BJ (cell line): ENCODE measurements around the gene GYPB. TPM values are rescaled to one million over a fixed set of nuclear protein-coding genes. Genes with fewer than 3 reads are reported as not detected.
"Not testable (repeated sequence)": the region's sequence is repeated elsewhere in the genome, so short reads cannot be mapped to it uniquely, and the experiment has no call there.

Experiments used
- CTCF ChIA-PET: fragments of 350-600 bp; formaldehyde crosslinking; extraction: SDS; loops from one replicate; lab custom pipeline; 2021; ENCODE audit warnings: antibody characterized with exemption, inconsistent platforms; lab: Yijun Ruan, JAX
- POLR2A ChIA-PET: fragments of 300-600 bp; sonication (Branson Sonifier 250); formaldehyde crosslinking; extraction: SDS; loops from one replicate; lab custom pipeline; 2021; ENCODE audit warnings: antibody characterized with exemption; lab: Charles Lee
- DNase-seq: peaks from one replicate; pipeline ENCODE4 v3.0.0-alpha.2; 2011; ENCODE audit warnings: low read depth
- H3K27me3 ChIP-seq: 2 replicates; pipeline ENCODE4 v1.6.0; 2011; ENCODE audit warnings: low read length; ENCODE audit not compliant: control insufficient read depth, insufficient read depth
- H3K36me3 ChIP-seq: 2 replicates; pipeline ENCODE4 v1.5.1; 2011; ENCODE audit warnings: low read length; ENCODE audit not compliant: control insufficient read depth, insufficient read depth
- H3K4me3 ChIP-seq: 2 replicates; pipeline ENCODE4 v1.5.1; 2011; ENCODE audit warnings: low read depth, mild to moderate bottlenecking, control low read depth, low read length
- polyA minus RNA-seq: library from RNA; depleted of rRNA, polyadenylated mRNA; stranded (reverse); fragments of >200 nt; gene quantifications from 2 replicates; pipeline ENCODE4 v1.2.3, GENCODE V29; 2011; rRNA and poly(A)+ RNA removed
- polyA plus RNA-seq: library from polyadenylated mRNA; depleted of rRNA; stranded (reverse); fragments of >200 nt; gene quantifications from 2 replicates; pipeline ENCODE4 v1.2.3, GENCODE V29; 2011; rRNA removed
- TF ChIP-seq, protein P1 (sequence below): IDR thresholded peaks from 2 replicates; pipeline ENCODE4 v1.5.1; 2011; ENCODE audit warnings: low read depth, mild to moderate bottlenecking, control low read depth, inconsistent platforms, low read length, moderate library complexity; ENCODE audit not compliant: insufficient read depth

The GYPB gene
- polyA plus RNA-seq (not detected in 2 replicates), polyA minus RNA-seq (not detected in 2 replicates)

DNA sequence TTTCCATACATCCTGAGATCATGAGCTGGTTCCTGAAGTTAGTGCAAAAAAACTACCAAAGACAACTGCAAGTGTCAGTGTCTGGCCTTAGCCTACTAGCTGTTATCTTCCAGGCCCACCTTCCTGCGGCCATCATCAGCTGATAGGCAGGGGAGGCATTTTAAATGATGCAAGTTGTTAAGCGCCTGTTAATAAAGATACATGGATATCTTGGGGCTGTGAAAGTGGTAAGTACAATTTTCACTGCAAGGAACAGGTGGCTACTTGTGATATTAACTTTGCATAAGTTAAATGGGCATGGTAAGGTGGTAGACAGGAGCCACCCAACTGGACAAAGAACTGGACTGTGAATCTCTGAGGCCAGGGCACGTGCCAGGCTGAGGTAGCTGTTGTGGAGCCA, at the start of gene GYPB:
Gene GYPB (minus strand): TSS at position 104 of the 400 bp plus-strand sequence. CDS start 93 bp downstream, at position 11.
- H3K36me3 ChIP-seq, CTCF ChIA-PET, POLR2A ChIA-PET, H3K4me3 ChIP-seq, H3K27me3 ChIP-seq, DNase-seq: not testable (repeated sequence)

DNA sequence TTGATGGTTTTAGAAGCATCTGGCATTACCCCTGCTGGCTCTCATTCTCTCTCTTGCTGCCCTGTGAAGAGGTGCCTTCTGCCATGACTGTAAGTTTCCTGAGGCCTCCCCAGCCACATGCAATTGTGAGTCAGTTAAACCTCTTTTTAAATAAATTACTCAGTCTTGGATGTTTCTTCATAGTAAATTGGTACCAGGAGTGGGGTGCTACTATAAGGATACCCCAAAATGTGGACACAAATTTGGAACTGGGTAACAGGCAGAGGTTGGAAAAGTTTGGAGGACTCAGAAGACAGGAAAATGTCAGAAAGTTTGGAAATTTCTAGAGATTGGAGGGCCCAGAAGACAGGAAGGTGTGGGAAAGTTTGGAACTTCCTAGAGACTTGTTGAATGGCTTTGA, 42.4 kb upstream of the GYPB start:
- CTCF ChIA-PET, H3K36me3 ChIP-seq, H3K27me3 ChIP-seq, DNase-seq, H3K4me3 ChIP-seq, POLR2A ChIA-PET: not testable (repeated sequence)

DNA sequence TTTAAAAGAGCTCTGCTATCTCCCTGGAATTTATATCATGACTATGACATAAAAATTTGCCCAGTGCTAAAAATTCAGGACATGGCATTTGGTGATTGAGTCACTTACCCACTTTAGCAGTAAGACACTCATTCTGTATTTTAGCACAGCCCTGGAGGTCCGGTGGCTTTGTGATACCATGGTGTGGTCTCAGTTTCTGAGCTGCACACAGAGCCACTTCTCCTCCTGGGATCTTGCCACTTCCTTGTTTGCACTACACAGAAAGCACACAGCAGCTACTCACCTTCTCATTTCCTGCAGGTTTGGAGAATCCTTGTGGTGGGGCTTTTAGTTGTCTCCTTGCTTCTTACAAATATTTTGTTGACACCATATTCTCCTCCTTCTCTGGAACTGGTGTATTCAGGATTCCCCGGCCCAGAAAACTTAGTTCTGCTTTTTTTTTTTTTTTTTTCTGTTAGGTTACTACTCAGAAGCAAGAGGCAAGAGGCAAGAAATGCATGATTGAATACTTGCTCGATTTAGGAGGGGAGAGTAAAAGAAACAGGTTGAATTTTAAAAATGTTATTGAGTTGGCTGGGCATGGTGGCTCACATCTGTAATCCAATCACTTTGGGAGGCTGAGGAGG, 41.2 kb upstream of the GYPB start:
- CTCF ChIA-PET, H3K4me3 ChIP-seq, H3K36me3 ChIP-seq, H3K27me3 ChIP-seq, DNase-seq, POLR2A ChIA-PET: not testable (repeated sequence)

DNA sequence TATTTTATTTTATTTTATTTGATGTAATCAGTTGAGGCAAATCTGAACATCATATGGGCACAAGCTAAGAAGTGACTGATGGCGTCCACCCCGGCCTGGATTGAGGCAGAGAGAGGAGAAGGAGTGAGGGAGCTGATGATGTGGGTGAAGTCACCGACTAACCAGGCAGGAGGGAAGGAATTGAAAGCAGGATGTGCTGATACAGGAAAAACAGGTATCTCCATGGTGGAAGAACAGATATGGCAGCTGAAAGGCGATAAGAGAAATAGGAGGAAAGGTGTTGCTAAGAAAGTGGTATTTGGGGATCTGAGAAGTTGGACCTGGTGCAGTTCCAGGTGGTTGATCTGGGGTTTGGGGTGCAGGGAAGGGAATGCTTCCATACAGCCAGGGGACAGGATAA, 37.6 kb upstream of the GYPB start:
- TF ChIP-seq, protein P1, sequence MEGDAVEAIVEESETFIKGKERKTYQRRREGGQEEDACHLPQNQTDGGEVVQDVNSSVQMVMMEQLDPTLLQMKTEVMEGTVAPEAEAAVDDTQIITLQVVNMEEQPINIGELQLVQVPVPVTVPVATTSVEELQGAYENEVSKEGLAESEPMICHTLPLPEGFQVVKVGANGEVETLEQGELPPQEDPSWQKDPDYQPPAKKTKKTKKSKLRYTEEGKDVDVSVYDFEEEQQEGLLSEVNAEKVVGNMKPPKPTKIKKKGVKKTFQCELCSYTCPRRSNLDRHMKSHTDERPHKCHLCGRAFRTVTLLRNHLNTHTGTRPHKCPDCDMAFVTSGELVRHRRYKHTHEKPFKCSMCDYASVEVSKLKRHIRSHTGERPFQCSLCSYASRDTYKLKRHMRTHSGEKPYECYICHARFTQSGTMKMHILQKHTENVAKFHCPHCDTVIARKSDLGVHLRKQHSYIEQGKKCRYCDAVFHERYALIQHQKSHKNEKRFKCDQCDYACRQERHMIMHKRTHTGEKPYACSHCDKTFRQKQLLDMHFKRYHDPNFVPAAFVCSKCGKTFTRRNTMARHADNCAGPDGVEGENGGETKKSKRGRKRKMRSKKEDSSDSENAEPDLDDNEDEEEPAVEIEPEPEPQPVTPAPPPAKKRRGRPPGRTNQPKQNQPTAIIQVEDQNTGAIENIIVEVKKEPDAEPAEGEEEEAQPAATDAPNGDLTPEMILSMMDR: no peak
- ChIA-PET CTCF (no interaction called here), POLR2A (no interaction called here)
- Histone ChIP-seq H3K27me3 (no peaks in the 10 kb centered on the region), H3K4me3 (no peak overlapping the region), H3K36me3 (no peaks in the 10 kb centered on the region)
- DNase-seq: no peak

DNA sequence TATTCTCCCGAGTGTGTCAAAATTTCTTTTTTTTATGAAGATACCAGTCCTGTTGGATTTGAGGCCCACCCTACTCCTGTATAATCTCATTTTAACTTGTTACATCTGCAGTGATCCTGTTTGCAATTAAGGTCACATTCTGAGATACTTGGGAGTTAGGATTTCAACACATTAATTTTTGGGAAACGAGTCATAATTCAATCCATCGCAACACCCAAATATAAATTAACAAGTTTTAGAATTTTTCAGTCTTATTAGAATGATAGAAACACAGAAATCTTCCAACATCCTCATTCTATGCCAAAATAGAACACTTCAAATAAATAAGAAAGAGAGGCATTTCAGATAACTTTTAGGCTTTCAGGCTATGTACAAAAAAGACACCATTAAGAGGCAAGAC, 36.2 kb upstream of the GYPB start:
- POLR2A ChIA-PET, CTCF ChIA-PET, H3K36me3 ChIP-seq, DNase-seq, H3K27me3 ChIP-seq, H3K4me3 ChIP-seq: not testable (repeated sequence)

DNA sequence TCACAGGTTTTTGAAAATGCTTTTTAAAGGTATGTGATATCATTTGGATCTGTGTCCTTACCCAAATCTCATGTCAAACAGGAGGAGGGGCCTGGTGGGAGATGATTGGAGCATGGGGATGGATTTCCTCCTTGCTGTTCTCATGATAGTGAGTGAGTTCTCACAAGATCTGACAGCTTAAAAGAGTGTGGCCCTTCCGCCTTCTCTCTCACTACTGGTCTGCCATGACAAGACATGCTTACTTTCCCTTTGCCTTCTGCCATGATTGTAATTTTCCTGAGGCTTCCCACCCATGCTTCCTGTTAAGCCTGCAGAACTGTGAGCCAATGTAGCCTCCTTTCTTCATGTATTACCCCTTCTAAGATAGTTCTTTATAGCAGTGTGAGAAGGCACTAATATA, 32.3 kb upstream of the GYPB start:
- POLR2A ChIA-PET, CTCF ChIA-PET: not testable (repeated sequence)

DNA sequence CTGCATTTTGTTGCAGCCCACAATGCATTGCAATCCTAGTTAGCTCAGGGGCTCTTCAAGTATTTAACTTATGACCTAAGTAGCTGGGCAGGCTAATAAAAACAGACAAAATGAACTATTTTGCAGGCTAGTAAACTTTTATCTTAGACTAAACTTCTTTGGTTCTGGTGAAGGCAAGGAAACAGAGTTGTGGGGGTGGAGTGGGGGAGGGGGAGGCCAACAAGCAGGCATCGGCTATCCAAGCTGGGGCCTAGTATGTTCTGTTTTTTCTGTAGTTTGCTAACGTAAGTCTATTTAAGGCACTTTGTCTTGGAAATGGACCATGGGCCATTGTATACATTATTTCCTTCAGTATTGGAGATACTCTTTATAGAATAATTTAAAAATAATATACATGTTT, 31.5 kb upstream of the GYPB start:
- DNase-seq, POLR2A ChIA-PET, H3K36me3 ChIP-seq, H3K27me3 ChIP-seq, H3K4me3 ChIP-seq, CTCF ChIA-PET: not testable (repeated sequence)

More for the DNA sequence above, 32.3 kb upstream of the GYPB start:
- not testable (repeated sequence) for H3K36me3 ChIP-seq, H3K4me3 ChIP-seq, DNase-seq, H3K27me3 ChIP-seq

DNA sequence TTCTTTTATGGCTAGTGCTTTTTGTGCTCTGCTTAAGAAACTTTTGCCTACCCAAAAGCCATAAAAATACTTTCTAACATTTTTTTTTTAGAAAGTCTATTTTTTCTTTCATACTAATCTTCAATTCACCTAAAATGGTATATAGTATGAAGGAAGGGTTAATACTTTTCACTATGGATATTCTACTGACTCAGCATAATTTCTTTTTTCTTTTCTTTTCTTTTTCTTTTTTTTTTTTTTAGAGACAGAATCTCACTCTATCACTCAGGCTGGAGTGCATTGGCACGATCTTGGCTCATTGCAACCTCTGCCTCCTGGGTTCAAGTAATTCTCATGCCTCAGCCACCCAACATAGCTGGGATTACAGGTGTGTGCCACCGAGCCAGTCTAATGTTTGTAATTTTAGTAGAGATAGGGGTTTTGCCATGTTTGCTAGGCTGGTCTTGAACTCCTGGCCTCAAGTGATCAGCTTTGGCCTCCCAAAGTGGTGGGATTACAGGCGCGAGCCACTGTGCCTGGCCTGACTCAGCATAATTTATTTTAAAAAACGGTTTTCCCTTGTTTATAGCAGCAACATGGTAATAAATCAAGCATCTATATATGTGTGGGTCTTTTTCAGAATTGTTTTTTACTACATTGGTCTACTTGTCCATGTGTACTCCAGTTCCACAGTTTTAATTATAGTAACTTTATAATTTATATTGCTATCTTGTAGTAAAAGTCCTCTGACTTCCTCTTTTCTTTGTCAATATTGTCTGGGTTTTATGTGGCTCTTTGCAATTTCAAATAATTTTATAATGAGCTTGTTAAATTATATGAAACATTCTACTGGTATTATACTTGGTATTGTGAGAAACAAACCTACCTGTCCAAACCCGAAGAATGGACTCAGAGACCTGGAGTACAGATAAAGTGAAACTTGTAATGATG, 30.6 kb upstream of the GYPB start:
- H3K27me3 ChIP-seq, POLR2A ChIA-PET, CTCF ChIA-PET, DNase-seq, H3K36me3 ChIP-seq, H3K4me3 ChIP-seq: not testable (repeated sequence)

DNA sequence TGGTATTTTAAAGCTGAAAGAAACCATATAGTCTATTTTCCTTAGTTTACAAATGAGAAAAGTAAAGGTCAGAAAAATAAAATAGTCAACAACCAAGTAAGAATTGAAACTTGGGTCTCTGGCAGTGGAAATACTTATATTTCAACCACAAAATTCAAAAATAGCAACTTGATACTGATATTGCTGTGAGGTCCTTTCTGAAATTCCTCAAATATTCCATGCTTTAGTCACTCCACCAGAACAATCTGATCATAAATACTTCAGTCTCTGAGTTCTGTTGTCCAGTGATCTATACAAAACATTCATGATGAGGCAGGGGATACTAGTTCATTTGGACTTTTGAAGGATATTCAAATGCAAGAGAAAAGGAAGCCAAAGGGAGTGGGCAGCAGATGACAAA, 25.8 kb upstream of the GYPB start:
- H3K36me3 ChIP-seq, H3K27me3 ChIP-seq, DNase-seq, POLR2A ChIA-PET, H3K4me3 ChIP-seq, CTCF ChIA-PET: not testable (repeated sequence)

DNA sequence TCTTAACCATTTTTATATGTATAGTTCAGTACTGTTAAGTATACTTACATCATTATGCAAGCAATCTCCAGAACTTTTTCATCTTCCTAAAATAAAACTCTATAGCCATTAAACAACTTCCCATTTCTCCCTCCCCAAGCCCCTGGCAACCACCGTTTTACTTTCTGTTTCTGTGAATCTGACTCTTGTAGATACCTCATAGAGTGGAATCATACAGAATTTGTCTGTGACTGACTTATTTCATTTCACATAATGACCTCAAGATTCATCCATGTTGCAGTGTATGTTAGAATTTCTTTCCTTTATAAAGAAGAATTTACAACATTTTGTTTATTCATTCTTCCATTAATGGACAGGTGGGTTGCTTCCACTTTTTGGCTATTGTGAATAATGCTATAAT, 13.4 kb upstream of the GYPB start:
- H3K36me3 ChIP-seq, H3K4me3 ChIP-seq, DNase-seq, H3K27me3 ChIP-seq, POLR2A ChIA-PET, CTCF ChIA-PET: not testable (repeated sequence)

DNA sequence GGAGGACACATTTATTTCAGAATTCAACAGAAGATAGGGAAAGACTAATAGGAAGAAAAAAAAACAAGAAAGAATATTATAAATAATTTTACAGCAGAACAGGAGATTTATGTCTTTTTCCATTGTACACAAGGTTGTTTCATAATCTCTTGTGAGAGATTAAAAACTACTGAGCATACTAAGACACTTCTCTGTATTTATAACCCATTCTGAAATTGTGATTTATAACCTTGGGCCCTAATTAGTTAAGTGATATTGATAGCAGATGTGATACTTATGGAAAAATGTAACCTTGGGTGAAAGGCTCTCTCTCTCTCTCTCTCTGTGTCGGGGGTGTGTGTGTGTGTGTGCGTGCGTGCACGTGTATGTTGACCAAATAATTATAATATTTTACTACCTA, 12.7 kb upstream of the GYPB start:
- H3K27me3 ChIP-seq, H3K36me3 ChIP-seq, H3K4me3 ChIP-seq, POLR2A ChIA-PET, DNase-seq, CTCF ChIA-PET: not testable (repeated sequence)

DNA sequence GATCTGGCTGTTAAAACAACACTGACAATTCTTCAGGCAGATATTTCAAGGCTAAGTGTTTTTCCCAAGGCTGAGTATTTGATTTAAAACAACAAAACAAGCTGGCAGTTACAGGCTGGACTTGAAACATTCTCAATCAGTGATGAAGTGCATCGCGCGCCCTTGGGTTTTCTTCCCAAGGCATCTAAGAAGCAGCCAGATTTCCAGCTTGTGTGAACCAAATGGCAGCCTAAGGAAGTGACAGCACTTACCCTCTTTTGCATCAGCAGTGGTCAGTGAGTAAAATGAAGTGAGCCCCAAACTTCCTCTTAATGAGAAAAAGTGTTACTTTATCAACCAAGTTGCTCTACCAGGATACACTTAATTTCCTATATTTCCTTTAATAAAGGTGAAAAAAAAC, 12.2 kb upstream of the GYPB start:
- H3K27me3 ChIP-seq, CTCF ChIA-PET, POLR2A ChIA-PET, DNase-seq, H3K36me3 ChIP-seq, H3K4me3 ChIP-seq: not testable (repeated sequence)
